GM10266 (cell line): ENCODE results near the gene TBC1D19.

Experiments
- DNase-seq: peaks from one replicate; pipeline ENCODE4 v3.0.0; 2012; ENCODE audit errors: extremely low spot score
- TF ChIP-seq, protein P1 (sequence below): IDR thresholded peaks from 2 replicates; pipeline ENCODE4 v1.5.1; 2012; ENCODE audit warnings: mild to moderate bottlenecking, low read depth; ENCODE audit not compliant: control insufficient read depth, insufficient read depth; ENCODE audit errors: missing control alignments

TBC1D19 gene

DNA sequence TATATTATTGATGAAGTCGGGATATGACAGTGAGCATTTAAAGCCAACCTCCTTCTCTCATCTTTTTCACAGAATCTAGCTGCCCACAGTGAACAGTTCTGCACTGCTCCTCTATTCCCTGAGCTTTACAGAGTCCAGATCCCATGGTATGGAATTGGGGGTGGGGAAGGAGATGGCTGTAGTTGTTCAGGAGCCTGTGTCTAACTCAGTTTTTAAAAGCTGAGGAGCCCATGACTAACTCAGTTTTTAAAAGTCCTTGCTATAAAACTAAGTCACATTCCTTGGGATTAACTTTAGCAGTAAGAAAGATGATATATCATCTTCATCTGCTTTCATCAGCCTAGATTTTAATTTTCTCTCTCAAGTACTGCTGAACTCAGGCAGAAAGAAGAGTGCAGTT is 180.3 kb downstream of the TBC1D19 start:
- no peak for DNase-seq
- TF ChIP-seq, protein P1, sequence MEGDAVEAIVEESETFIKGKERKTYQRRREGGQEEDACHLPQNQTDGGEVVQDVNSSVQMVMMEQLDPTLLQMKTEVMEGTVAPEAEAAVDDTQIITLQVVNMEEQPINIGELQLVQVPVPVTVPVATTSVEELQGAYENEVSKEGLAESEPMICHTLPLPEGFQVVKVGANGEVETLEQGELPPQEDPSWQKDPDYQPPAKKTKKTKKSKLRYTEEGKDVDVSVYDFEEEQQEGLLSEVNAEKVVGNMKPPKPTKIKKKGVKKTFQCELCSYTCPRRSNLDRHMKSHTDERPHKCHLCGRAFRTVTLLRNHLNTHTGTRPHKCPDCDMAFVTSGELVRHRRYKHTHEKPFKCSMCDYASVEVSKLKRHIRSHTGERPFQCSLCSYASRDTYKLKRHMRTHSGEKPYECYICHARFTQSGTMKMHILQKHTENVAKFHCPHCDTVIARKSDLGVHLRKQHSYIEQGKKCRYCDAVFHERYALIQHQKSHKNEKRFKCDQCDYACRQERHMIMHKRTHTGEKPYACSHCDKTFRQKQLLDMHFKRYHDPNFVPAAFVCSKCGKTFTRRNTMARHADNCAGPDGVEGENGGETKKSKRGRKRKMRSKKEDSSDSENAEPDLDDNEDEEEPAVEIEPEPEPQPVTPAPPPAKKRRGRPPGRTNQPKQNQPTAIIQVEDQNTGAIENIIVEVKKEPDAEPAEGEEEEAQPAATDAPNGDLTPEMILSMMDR: no peak

DNA sequence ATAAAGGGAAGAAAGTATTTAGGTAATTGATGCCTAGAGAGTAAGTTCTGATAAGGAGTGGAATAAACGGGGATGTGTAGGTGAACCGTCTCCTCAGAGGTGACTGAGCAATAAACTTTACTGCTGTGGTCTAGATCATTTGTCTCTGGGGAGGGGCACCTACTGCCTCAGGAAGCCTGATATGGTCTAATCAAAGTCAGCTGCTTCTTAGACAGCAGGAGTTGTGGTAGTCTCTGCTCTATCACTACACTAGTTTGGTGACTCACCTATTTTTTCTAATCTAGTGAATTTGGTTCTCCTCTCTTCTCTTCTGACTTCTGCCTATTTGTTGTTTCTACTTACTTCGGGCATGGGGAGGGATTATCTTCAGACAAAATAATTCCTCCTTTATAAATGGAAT is 181.6 kb downstream of the TBC1D19 start:
- TF ChIP-seq, protein P1: no peak
- DNase-seq: no peak

DNA sequence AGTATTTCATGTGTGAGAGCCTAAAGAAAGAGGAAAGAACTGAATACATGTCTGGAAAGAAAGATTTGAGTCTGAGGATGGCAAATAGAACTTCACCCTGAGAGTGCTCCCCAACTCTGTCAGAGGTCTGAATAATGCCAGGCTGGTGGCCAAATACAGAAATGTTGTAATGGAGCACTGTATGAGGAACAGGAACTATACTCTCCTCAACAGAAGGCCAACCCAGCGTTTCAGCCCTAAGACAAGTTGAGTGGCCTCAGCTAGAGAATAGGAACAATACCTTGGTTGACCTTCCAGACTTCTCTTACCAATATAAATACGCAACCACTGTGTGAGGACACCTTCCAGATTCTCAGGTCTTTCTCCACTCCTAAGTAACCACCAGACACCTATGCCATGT is 182.3 kb downstream of the TBC1D19 start:
- TF ChIP-seq, protein P1: no peak
- DNase-seq: no peak

DNA sequence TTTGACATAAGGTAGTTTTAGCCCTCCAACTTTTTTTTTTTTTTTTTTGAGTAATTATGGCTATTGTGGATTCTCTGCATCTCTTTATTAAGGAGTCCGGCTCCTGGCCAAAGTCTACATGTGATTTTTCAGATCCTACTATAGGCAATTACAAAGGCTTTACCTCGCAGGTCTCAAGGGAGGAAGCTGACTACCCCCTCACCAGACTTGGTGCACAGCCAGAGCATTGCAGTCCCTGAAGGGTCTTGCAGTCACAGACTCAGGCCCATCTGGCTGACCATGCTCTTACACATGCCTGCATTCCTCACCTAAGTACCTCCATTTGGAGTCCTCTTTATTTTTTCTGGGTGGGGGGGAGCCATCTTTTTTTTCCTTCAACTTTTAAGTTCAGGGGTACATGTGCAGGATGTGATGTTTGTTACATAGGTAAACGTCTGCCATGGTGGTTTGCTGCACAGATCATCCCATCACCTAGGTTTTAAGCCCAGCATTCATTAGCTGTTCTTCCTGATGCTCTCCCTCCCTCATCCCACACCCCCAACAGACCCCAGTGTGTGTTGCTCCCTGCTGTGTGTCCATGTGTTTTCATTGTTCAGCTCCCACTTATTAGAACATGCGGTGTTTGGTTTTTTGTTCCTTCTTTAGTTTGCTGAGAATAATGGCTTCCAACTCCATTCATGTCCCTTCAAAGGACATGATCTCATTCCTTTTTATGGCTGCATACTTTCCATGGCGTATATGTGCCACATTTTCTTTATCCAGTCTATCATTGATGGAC is 188.4 kb downstream of the TBC1D19 start:
- DNase-seq: no peak
- TF ChIP-seq, protein P1: no peak

DNA sequence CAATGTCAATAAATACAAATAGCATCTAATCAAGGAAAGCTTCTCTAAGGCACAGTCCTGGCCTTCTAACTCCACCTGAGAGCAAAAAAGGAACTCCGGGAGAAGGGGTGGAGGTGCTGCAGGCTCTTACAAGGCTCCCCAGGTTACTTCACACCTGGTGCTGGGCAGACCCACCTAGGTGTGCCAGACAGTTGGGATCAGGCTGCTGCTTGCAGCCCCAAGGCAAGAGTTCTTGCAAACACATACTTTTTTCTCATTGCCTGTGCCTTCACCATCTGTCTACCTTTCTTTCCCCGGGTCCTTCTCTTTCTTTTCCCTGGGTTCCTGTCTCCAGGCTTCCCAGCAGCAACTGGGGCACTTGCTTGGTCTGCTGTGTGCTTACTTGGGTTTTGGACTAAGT is 195.3 kb downstream of the TBC1D19 start:
- no peak for DNase-seq
- TF ChIP-seq, protein P1: no peak

DNA sequence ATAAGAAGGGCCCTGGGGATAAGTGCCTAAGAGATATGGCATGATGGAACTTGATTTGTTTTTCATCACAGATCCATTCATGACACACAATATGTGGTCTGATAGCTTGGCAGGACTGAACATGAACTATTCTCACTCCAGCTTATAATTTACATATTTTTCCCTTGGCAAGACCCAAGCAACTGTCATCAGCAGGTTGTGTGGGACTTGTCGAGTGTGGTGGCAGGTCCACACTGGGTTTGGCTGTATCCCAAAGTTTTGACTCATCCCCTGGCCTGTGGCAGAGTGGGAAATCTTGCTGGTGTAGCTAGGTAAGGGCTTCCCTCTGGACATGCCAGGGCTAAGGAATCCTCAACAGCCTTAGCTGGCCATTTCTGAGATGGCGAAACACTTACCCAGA is 195.8 kb downstream of the TBC1D19 start:
- no peak for DNase-seq
- TF ChIP-seq, protein P1: no peak

DNA sequence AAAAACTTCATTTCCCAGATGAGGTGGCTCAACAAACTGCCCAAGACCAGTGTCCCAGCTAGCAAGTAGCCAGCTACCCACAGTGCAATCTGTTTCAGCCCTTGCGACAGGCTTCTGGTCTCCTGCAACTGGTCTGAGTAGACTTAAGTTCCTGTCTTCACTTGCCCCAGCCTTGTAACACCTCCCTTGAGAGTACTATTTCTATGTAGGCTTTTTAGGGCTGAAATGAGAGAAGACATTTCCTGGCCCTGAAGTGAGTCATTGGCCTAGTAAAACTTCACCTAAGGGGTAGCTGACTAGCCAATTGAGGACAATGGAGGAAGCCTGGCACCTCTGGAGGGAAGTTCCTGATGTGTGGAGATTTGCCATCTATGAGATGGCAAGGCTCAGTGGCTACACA is 196.7 kb downstream of the TBC1D19 start:
- DNase-seq: no peak
- TF ChIP-seq, protein P1: no peak
